D341Med (cell line): Measurements from ENCODE around the gene KAZN.

Experiments used
- DNase-seq: peaks from one replicate; pipeline ENCODE4 v3.0.0; 2012; ENCODE audit warnings: low spot score

KAZN gene

DNA sequence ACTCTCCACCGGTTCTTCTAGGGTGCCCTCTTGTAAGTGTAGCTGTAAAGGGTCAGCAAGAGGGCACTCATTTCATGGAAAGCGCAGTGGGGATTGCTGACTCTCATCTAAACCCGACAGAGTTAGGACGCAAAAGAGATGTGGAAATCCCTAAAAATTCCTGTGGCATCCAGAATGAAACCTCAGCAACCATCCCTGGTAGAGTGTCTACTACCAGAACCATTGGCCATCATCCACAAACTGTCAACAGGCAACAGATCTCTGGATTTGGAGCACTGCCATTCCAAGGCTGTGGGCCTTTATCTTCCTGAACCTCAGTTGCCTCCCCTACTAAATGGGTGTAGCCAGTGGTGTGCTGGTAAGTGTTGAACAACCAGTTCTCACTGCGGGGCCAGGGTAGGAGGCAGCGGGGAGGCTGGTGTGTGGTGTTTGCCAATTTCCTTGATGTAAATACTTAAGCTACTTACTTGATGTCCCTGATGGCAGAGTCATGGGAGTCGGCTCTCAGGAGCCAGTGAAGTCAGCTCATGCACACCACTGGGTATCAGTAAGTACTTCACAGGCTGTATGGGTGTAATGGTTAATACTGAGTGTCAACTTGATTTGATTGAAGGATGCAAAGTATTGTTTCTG lies 195.8 kb downstream of the KAZN start:
- no peak for DNase-seq

DNA sequence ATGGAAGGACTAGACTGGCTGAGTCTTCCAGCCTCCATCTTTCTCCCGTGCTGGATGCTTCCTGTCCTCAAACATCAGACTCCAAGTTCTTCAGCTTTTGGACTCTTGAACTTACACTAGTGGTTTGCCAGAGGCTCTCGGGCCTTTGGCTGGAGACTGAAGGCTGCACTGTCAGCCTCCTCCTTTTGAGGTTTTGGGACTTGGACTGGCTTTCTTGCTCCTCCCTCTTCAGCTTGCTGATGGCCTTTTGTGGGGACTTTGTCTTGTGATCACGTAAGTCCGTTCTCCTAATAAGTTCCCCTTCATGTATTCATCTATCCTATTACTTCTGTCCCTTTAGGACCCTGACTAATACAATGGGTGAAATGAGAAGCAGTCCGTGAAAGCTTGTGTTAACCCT lies 196.4 kb downstream of the KAZN start:
- no peak for DNase-seq

DNA sequence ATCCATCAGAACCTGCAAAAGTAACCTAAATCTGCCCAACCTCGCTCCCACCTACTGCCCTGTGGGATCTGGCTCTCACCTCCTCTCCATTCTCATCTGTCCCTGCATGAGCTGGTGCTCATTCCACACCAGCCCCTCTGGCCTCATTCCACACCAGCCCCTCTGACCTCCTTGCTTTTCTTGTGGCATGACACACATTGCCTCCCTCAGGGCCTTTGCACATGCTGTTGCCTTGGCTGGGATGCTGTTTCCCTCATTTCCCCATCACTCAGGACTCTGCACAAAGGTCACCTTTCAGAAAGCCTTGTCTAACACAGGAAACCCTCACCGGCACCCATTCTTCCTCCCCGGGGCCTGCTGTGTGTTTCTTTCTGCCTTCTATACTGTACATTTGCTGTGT lies 197.1 kb downstream of the KAZN start:
- no peak for DNase-seq

- DNase-seq = no peak
Observed at GRCh38 chr1:14800014-14800413, 201.5 kb downstream of the KAZN start.

DNA sequence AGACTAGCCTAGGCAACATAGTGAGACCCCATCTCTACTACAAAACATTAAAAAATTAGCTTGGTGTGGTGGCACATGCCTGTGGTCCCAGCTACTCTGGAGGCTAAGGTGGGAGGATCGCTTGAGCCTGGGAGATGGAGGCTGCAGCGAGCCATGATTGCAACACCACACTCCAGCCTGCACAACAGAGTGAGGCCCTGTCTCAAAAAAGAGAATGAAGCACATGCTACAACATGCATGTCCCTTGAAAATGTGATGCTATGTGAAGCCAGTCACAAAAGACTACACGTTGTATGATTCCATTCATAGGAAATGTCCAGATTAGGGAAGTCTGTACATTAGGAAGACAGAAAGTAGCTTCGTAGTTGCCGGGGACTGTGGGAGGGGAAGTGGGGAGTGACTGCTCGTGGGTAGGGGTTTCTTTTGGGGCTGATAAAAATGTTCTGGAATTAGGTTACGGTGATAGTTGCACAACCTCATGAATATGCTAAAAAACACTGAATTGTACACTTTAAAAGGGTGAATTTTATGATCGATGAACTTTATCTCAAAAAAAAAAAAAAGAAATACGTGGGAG lies 202.1 kb downstream of the KAZN start:
- no peak for DNase-seq

GRCh38 chr1:14803002-14803789 lies 204.7 kb downstream of the KAZN start:
- DNase-seq = no peak

GRCh38 chr1:14804626-14805025 lies 206.1 kb downstream of the KAZN start:
- no peak for DNase-seq

DNA sequence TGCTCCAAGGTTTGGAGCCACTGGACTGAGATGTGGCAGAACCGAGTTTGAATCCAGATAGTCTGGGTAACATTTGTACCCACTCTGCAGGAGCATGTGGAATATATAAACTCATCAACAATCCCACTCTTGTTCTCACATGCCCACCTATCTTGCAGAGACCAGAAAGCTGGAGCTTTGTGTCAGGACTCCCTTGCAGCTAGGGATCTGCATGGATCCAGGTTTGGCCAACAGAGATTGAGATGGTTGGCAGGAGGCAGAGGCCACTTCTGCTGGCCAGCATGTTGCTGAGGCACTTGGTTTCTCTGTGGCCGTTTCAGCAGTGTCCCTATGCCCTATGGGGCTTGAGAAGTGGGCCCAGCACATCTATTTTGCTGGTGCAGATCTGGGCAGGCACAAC lies 208.3 kb downstream of the KAZN start:
- DNase-seq = no peak

DNA sequence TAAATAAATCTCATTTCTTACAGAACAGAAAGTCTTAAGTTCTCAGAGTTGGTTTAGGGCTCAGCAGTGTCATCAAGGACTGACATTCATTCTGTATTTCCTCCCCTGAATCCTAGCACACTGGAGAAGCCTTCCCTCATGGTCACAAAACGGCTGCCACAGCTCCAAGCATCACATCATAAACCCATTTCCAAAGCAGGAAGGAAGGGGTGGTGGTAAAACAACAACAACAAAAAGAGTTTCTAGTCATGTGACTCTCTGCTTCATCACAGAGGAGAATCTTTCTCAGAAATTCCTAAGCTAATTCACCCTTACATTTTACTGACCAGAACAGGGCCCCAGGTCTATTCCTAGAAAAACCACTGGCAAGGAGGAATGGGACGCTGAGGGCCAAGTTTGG lies 210.3 kb downstream of the KAZN start:
- no peak for DNase-seq

DNA sequence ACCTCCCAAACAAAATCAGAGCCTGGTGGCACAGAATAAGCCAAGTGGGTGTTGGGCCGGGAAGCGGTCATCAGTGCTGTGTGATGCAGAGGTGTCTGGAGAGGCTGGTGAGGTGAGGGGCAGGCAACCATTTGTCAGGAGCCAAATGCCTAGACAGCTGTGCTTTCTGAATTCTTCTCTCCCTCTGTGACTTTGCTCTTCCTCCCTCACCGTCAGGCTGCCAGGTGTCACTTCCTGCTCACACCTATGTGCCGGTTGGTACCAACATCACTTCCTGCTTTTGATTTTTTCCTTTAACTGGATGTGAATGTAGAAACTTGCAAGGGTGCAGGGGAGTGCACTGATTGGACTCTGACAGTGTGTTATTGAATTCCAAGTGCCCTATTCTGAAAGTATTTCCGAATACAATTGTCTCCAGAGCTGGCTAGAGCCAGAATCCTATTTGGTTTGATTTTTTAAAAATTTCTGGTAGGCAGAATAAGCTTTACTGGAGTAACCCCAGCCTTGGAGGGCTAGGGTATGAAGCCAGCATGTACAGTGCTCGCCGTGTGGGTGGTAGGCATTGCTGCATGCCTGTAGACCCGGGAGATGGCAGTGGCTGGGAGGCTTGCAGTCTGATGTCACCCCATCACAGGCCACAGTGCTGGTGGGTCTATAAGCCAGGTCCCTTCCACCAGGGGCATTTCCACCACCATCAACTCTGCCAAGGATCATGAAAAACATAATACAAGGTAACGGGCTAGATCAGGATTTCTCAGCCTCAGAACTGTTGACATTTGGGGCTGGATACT lies 210.9 kb downstream of the KAZN start:
- DNase-seq = no peak

DNA sequence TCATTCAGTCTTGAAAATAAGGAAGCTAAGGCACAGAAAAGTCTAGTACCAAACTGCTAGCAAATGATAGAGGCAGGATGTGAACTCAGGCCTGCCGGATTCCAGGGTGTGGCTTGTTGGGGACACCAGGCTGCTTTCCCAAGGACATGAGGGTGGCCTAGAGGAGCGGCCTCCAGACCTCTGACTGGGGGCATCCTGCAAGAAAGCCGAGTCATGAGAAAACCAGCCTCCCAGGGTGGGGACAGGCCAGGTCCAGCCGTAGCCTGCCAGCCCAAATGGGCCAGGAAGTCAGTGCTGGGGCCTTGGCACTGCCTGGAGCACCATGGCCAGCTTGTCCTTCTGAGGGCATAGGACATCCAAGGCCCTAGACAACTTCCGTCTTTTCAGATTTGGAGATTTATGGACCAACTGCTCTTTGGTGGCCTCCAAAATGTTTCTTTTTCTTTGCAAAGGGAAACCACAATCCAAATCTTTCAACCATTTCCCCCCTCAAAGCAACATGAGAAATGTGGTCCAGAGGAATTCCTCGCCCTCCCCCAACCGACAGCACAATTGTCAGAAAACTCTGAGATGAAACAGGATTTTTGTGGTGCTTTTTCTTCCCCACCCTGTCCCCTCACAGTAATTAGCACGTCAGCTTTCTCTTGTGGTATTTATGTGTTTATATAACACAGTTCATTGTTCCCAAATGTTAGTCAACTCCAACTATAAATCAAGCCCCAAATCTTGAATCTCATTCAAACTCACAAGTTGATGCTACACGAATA lies 212.3 kb downstream of the KAZN start:
- no peak for DNase-seq

GRCh38 chr1:14811573-14811972 lies 213.1 kb downstream of the KAZN start:
- DNase-seq = no peak

- no peak for DNase-seq
Observed at GRCh38 chr1:14812189-14812588, 213.7 kb downstream of the KAZN start.

GRCh38 chr1:14815175-14815877 lies 216.8 kb downstream of the KAZN start:
- no peak for DNase-seq

GRCh38 chr1:14817223-14818170 lies 219.0 kb downstream of the KAZN start:
- no peak for DNase-seq

DNA sequence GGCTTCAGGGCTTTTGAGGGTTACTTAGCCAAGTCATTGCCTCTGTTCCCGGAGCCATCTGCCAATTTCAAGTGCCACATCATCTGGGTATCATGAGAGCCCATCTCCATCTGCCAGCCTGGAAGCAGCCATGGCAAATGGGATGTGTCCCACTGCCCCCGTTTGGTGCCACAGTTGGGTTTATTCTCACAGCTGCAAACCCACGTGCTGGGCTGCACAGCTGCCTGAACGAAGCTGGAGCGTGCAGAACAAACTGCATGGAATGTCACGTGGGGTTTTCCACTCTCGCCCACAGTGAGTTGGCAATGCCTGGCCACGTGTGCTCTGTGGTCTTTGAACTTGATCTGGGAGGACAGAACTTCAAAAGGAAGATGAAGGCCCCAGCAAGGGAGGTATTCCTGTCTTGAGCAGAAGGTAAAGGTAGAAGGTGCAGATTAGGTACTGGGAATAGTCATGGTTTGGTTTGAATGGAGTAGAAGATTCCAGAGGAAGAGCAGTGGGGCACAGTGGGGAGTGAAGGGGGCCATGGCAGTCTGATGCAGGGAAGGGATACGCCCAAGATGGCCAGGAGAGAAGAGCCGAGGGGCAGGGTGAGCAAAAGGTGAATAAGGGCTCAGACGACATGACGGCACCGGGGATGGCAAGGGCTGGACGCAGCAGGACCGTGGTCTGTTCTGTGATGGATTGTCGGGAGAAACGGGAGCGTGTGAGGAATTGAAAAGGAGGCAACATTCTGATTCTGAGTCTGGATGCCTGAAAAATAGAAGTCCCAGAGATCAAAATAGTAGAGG lies 222.0 kb downstream of the KAZN start:
- no peak for DNase-seq

- DNase-seq = no peak
Observed at GRCh38 chr1:14822493-14822892, 224.0 kb downstream of the KAZN start.

- DNase-seq = no peak
Observed at GRCh38 chr1:14822996-14823395, 224.5 kb downstream of the KAZN start.

DNA sequence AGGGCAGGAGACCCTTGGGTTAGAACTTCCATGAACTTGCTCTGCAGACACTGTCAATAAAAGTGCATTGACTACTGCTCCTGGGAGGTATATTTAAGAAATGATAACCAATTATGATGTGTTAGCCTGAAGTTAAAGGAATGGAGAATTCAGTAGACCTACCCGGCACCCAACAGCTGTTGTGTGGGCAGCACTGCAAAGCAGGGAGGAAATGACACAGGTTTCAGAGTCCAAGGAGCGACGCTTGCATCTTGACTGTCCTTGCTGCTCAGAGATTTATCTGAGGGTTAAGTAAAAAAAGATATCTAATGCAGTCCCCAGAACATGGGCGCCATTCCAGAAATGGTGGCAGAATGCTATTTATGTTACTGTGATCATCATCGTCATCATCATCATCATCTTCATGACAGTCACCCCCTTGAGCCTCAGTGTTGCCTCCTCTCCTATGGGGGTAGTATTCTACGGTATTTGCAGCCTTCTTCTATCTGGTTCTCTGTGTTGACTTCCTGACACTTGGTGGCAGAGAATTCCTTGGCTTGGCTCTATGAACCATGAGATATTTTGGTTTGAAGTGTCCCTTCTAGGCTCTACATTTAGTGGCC lies 225.9 kb downstream of the KAZN start:
- DNase-seq = no peak
